PC-9 (cell line): ENCODE data around the gene UPF3A. TPM values are rescaled to one million over a fixed set of nuclear protein-coding genes. Genes with fewer than 3 reads are reported as not detected.

Experiments used
- BruUV-seq: library from RNA; stranded (reverse); fragments of 400-500 nt; replicated peaks from 2 replicates; lab custom pipeline; 2021; lab: Mats Ljungman, UMichigan
- CTCF ChIA-PET: fragments of 300-600 bp; sonication (Branson Sonifier 250); formaldehyde crosslinking; loops from one replicate; lab custom pipeline; 2022; ENCODE audit warnings: antibody characterized with exemption; lab: Charles Lee
- POLR2A ChIA-PET: fragments of 300-600 bp; sonication (Branson Sonifier 250); formaldehyde crosslinking; loops from one replicate; lab custom pipeline; 2022; ENCODE audit warnings: antibody characterized with exemption; ENCODE audit not compliant: unreplicated experiment; lab: Charles Lee
- DNase-seq, 2 experiments: peaks; one replicate each; pipeline versions ENCODE4 v3.0.0 to v3.0.0-alpha.2; 2015 to 2022; ENCODE audit warnings: mixed read lengths in 1 of 2
- H2AFZ ChIP-seq: fragments of 200-600 bp; sonication (generic); 2 replicates; pipeline ENCODE4 v1.8.1; 2017; ENCODE audit warnings: antibody characterized with exemption
- H3F3A ChIP-seq: fragments of 200-600 bp; sonication (generic); 2 replicates; pipeline ENCODE4 v1.8.1; 2017; ENCODE audit warnings: antibody characterized with exemption, mild to moderate bottlenecking, low read depth; ENCODE audit not compliant: insufficient read depth
- H3K27ac ChIP-seq: fragments of 200-600 bp; sonication (generic); 2 replicates; pipeline ENCODE4 v1.6.1; 2016; ENCODE audit warnings: mixed run types
- H3K27me3 ChIP-seq: fragments of 200-600 bp; sonication (generic); 2 replicates; pipeline ENCODE4 v1.6.1; 2016; ENCODE audit warnings: low read depth, mixed run types; ENCODE audit not compliant: insufficient read depth
- H3K36me3 ChIP-seq: fragments of 200-600 bp; sonication (generic); 2 replicates; pipeline ENCODE4 v1.6.1; 2016; ENCODE audit warnings: low read depth, mixed run types
- H3K4me1 ChIP-seq: fragments of 200-600 bp; sonication (generic); replicated peaks from 2 replicates; pipeline ENCODE4 v1.6.1; 2016; ENCODE audit warnings: mixed run types; ENCODE audit not compliant: insufficient read depth
- H3K4me2 ChIP-seq: fragments of 200-600 bp; sonication (generic); 2 replicates; pipeline ENCODE4 v1.6.1; 2017; ENCODE audit warnings: mixed run types
- H3K4me3 ChIP-seq: fragments of 200-600 bp; sonication (generic); 2 replicates; pipeline ENCODE4 v1.6.1; 2016; ENCODE audit warnings: mixed run types
- H3K79me2 ChIP-seq: fragments of 200-600 bp; sonication (generic); 2 replicates; pipeline ENCODE4 v1.6.1; 2017; ENCODE audit warnings: low read depth, mixed run types
- H3K9me2 ChIP-seq: fragments of 200-600 bp; sonication (generic); 2 replicates; pipeline ENCODE4 v1.8.1; 2017; ENCODE audit warnings: mild to moderate bottlenecking; ENCODE audit not compliant: insufficient read depth
- H3K9me3 ChIP-seq: fragments of 200-600 bp; sonication (generic); 2 replicates; pipeline ENCODE4 v1.8.1; 2016; ENCODE audit warnings: low read depth; ENCODE audit not compliant: insufficient read depth
- H4K20me1 ChIP-seq: fragments of 200-600 bp; sonication (generic); 2 replicates; pipeline ENCODE4 v1.8.1; 2017; ENCODE audit not compliant: insufficient read depth
- EZH2 ChIP-seq: fragments of 200-600 bp; sonication (generic); IDR thresholded peaks from 2 replicates; pipeline ENCODE4 v1.8.0; 2017; ENCODE audit warnings: antibody characterized with exemption, low read depth
- intact Hi-C: fragments of 100-400 bp; cut with micrococcal nuclease; formaldehyde crosslinking; loops from one replicate; pipeline ENCODE4 v1.10.0; 2022; ENCODE audit not compliant: unreplicated experiment
- total RNA-seq: library from RNA; stranded (reverse); gene quantifications from 2 replicates; pipeline ENCODE4 v1.2.3, GENCODE V29; 2021
- TF ChIP-seq, protein P1 (sequence below): fragments of 200-600 bp; sonication (generic); conservative IDR thresholded peaks from 2 replicates; pipeline ENCODE4 v1.6.1; 2017; ENCODE audit warnings: mixed run types, antibody characterized with exemption, mild to moderate bottlenecking, moderate library complexity

The UPF3A gene
- total RNA-seq, 1 experiment from 2014 or later: 54.1 TPM

DNA sequence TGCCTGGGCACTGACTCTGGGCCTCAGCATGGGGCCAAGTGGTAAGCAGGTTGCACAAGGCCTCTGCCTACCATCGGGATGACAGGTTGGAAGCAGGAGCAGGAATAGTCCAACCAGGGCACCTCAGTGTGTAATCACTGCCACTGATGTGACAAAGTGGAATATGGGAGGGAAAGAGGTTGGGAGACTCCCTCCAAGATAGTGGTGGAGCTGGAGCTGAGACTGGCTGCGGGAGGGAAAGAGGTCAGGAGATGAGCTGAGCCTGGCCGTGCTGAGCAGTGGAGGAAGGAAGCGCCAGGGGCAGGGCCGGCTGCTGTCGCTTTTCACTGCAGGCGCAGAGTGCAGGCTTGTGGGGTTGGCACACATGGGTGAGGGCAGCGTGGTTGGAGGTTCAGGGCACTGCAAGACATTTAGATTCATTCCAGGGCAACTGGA lies 6.8 kb downstream of the UPF3A start:
- ChIA-PET POLR2A (no interaction called here), CTCF (no interaction called here)
- Histone ChIP-seq H3K9me3 (no peaks in the 10 kb centered on the region), H3K4me3 (no peak overlapping the region), H4K20me1 (no peaks in the 10 kb centered on the region; the same call in 1 of the 2 replicates), H3K27ac (no peak overlapping the region), H3F3A (peaks cover 6% of the 10 kb centered on the region), H2AFZ (no peak overlapping the region), H3K36me3 (peaks cover 30% of the 10 kb centered on the region), H3K27me3 (no peaks in the 10 kb centered on the region), H3K4me1 (peaks cover 5% of the 10 kb centered on the region; the same call in 1 of the 2 replicates), H3K79me2 (peaks cover 24% of the 10 kb centered on the region), H3K9me2 (no peaks in the 10 kb centered on the region), H3K4me2 (no peak overlapping the region)
- no peak for TF ChIP-seq EZH2
- TF ChIP-seq, protein P1, sequence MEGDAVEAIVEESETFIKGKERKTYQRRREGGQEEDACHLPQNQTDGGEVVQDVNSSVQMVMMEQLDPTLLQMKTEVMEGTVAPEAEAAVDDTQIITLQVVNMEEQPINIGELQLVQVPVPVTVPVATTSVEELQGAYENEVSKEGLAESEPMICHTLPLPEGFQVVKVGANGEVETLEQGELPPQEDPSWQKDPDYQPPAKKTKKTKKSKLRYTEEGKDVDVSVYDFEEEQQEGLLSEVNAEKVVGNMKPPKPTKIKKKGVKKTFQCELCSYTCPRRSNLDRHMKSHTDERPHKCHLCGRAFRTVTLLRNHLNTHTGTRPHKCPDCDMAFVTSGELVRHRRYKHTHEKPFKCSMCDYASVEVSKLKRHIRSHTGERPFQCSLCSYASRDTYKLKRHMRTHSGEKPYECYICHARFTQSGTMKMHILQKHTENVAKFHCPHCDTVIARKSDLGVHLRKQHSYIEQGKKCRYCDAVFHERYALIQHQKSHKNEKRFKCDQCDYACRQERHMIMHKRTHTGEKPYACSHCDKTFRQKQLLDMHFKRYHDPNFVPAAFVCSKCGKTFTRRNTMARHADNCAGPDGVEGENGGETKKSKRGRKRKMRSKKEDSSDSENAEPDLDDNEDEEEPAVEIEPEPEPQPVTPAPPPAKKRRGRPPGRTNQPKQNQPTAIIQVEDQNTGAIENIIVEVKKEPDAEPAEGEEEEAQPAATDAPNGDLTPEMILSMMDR: no peak
- BruUV-seq: no TSS peak
- DNase-seq: no peak
- intact Hi-C loops: no loop called here

DNA sequence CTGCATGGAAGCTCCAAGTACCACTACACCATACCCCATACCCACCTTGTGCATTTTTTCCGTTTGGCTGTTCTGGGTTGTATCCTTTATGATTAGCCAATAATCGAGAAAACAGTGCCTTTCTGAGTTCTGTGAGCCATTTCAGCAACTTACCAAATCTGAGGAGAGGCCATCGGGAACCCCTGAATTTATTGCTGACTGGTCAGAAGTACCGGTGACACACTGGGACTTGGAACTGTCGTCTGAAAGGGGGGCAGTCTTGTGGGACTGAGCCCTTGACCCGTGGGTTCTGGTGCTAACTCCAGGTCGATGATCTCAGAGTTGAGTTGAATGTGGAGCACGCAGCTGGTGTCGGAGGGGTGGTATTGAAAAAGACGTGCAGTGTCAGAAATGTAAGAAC lies 15.0 kb downstream of the UPF3A start:
- Histone ChIP-seq H3K27ac (no peak overlapping the region), H3K4me2 (no peak overlapping the region), H3K79me2 (no peaks in the 10 kb centered on the region), H4K20me1 (no peaks in the 10 kb centered on the region; the same call in 1 of the 2 replicates), H3K9me2 (no peaks in the 10 kb centered on the region), H2AFZ (no peak overlapping the region), H3K27me3 (no peaks in the 10 kb centered on the region), H3K9me3 (no peaks in the 10 kb centered on the region), H3K4me3 (no peak overlapping the region), H3K36me3 (0 out of 2 replicates have a peak, but pooled peaks cover 5% of the 10 kb centered on the region), H3F3A (peaks cover 4% of the 10 kb centered on the region), H3K4me1 (no peaks in the 10 kb centered on the region)
- no TSS peak for BruUV-seq
- DNase-seq: no peak
- ChIA-PET CTCF (no interaction called here), POLR2A (no interaction called here)
- TF ChIP-seq, protein P1: no peak
- TF ChIP-seq EZH2: no peak
- intact Hi-C loops: no loop called here

DNA sequence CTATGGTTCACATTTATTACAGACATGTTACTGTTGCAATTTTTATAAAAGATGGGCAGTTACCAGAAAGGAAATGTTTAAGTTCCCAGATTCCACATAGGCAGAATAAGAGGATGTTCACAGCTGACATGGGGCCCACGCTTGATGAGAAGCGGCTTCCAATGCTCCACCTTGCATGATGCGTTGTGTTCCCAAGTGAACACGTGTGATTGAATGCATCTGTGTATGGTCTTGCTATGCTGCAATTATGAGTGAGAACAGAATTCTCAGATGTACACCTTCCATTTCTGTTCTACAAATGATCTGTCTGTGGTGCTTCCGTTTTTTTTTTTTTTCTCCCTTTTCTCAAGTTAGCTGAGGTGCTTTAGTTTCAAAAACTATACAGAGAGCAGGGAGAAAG lies 15.5 kb downstream of the UPF3A start:
- DNase-seq: no peak
- intact Hi-C loops: no loop called here
- no peaks in the 10 kb centered on the region for H3K4me1 ChIP-seq
- H2AFZ ChIP-seq: no peak overlapping the region
- ChIA-PET CTCF (no interaction called here), POLR2A (no interaction called here)
- 0 out of 2 replicates have a peak, but pooled peaks cover 5% of the 10 kb centered on the region for H3K36me3 ChIP-seq
- no peak overlapping the region for H3K4me2 ChIP-seq
- TF ChIP-seq EZH2: no peak
- TF ChIP-seq, protein P1: no peak
- no peak overlapping the region for H3K4me3 ChIP-seq
- no peaks in the 10 kb centered on the region for H3K27me3 ChIP-seq
- H3F3A ChIP-seq: peaks cover 4% of the 10 kb centered on the region; the same call in 1 of the 2 replicates
- H3K27ac ChIP-seq: no peak overlapping the region
- no TSS peak for BruUV-seq
- no peaks in the 10 kb centered on the region for H3K9me3 ChIP-seq
- no peaks in the 10 kb centered on the region for H4K20me1 ChIP-seq
- H3K9me2 ChIP-seq: no peaks in the 10 kb centered on the region
- H3K79me2 ChIP-seq: no peaks in the 10 kb centered on the region
